Brain microvascular endothelial cell (primary cell): Measurements from ENCODE around the gene MRFAP1.
A peak's percentile ranks its signal among the peaks of the same experiment; 100 is the strongest.

Experiments
- DNase-seq: peaks from one replicate; pipeline ENCODE4 v3.0.0-alpha.2; 2020
- H3K27ac ChIP-seq: fragments of 250-450 bp; sonication (Bioruptor Pico); 2 replicates; pipeline ENCODE4 v1.5.1; 2020; ENCODE audit warnings: mild to moderate bottlenecking, moderate library complexity
- H3K27me3 ChIP-seq: fragments of 250-450 bp; sonication (Bioruptor Pico); replicated peaks from 2 replicates; pipeline ENCODE4 v1.5.1; 2020; ENCODE audit warnings: mild to moderate bottlenecking
- H3K36me3 ChIP-seq: fragments of 250-450 bp; sonication (Bioruptor Pico); replicated peaks from 2 replicates; pipeline ENCODE4 v1.5.1; 2020; ENCODE audit warnings: mild to moderate bottlenecking
- H3K4me3 ChIP-seq: 2 replicates; pipeline ENCODE4 v1.5.1; 2011; ENCODE audit warnings: low read depth, mild to moderate bottlenecking, control low read depth, low read length, moderate library complexity
- CTCF ChIP-seq: IDR thresholded peaks from 2 replicates; pipeline ENCODE4 v1.5.1; 2011; ENCODE audit warnings: low read depth, mild to moderate bottlenecking, moderate library complexity, low read length, control low read depth, inconsistent platforms; ENCODE audit errors: missing control alignments
- in situ Hi-C: cut with HindIII; loops from 2 replicates; pipeline ENCODE4 v1.10.0; 2017; ENCODE audit warnings: low sequenced_read_pairs, low pct_ligation_motif_present

The MRFAP1 gene

GRCh38 chr4:6641971-6642320 is 1.5 kb downstream of the MRFAP1 start:
- no peak for TF ChIP-seq CTCF
- peak; percentile 16 for DNase-seq
- peak overlapping the region; percentile 85 for H3K27ac ChIP-seq
- H3K4me3 ChIP-seq: peak overlapping the region; percentile 92
- peaks cover 11% of the 10 kb centered on the region for H3K36me3 ChIP-seq
- in situ Hi-C loops: no loop called here
- no peaks in the 10 kb centered on the region for H3K27me3 ChIP-seq

- Histone ChIP-seq H3K27ac (no peak overlapping the region), H3K36me3 (peaks cover 11% of the 10 kb centered on the region), H3K4me3 (no peak overlapping the region), H3K27me3 (no peaks in the 10 kb centered on the region)
- TF ChIP-seq CTCF: no peak
- in situ Hi-C loops: no loop called here
- DNase-seq: no peak
Observed at GRCh38 chr4:6643141-6643847, 2.8 kb downstream of the MRFAP1 start.

- Histone ChIP-seq H3K4me3 (no peak overlapping the region), H3K27ac (no peak overlapping the region), H3K36me3 (peaks cover 11% of the 10 kb centered on the region), H3K27me3 (no peaks in the 10 kb centered on the region)
- no peak for DNase-seq
- no peak for TF ChIP-seq CTCF
- in situ Hi-C loops: no loop called here
Observed at GRCh38 chr4:6644792-6645530, 4.5 kb downstream of the MRFAP1 start.

- no peak overlapping the region for H3K4me3 ChIP-seq
- H3K36me3 ChIP-seq: peaks cover 9% of the 10 kb centered on the region
- no peak for TF ChIP-seq CTCF
- no peaks in the 10 kb centered on the region for H3K27me3 ChIP-seq
- in situ Hi-C loops: no loop called here
- DNase-seq: no peak
- no peak overlapping the region for H3K27ac ChIP-seq
Observed at GRCh38 chr4:6647169-6647568, 6.7 kb downstream of the MRFAP1 start.

- no peak overlapping the region for H3K27ac ChIP-seq
- no peak overlapping the region for H3K4me3 ChIP-seq
- H3K36me3 ChIP-seq: peaks cover 3% of the 10 kb centered on the region
- in situ Hi-C loops: no loop called here
- no peak for DNase-seq
- H3K27me3 ChIP-seq: no peaks in the 10 kb centered on the region
- no peak for TF ChIP-seq CTCF
Observed at GRCh38 chr4:6647582-6648230, 7.2 kb downstream of the MRFAP1 start.
